ENCODE data around the gene RTP2.

- TF ChIP-seq CTCF (IDR thresholded peaks at IDR 0.05) (no peak), EZH2 (IDR thresholded peaks at IDR 0.05) (no peak), EZH2phosphoT487 (IDR thresholded peaks at IDR 0.05) (no peak)
Observed at GRCh38 chr3:187721055-187721454, 18.7 kb upstream of the RTP2 start.

Measured in neural progenitor cell (in vitro differentiated cells).